Frontal cortex (tissue), 4 donors: ENCODE results near the gene FSD1L. TPM values are rescaled to one million over a fixed set of nuclear protein-coding genes. Genes with fewer than 3 reads are reported as not detected.
A peak's percentile ranks its signal among the peaks of the same experiment; 100 is the strongest.
"Not testable (repeated sequence)": the region's sequence is repeated elsewhere in the genome, so short reads cannot be mapped to it uniquely, and the experiment has no call there.

Experiments used
- DNase-seq, 2 donors: peaks; one replicate each; pipeline ENCODE4 v3.0.0; 2012; ENCODE audit warnings: low spot score in 2 of 2
- FAIRE-seq: peaks from 2 replicates; lab custom pipeline; 2012; peaks lifted over from hg19 to GRCh38; lab: Jason Lieb, UNC
- total RNA-seq: library from RNA; depleted of rRNA; stranded (reverse); fragments of >200 nt; gene quantifications from one replicate; pipeline ENCODE4 v1.2.3, GENCODE V29; 2014
- donor health status: control.
- donor health status: control.
- donor health status: control.

FSD1L gene
- total RNA-seq, 1 donor from 2014 or later: 138 TPM

DNA sequence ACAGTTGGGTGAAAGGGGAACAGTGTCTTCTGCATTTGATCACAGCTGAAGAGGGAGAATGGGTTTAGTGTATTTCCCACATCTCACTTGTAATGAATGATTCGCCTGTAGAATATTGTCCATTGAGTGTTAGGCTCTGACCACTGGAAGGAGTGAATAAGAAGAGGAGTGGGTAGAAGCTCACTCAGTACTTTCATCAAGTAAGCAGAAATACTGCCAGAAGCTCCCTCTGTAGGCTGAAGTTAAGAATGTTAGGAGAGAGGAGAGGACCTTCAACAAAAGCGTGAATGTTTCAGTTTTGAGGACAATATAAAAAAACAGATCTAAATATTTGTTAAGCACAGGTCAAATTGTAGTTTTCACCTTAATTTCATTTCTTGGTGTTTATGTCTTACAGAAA is 27.5 kb downstream of the FSD1L start:
- FAIRE-seq (no peak), DNase-seq (no peak)

DNA sequence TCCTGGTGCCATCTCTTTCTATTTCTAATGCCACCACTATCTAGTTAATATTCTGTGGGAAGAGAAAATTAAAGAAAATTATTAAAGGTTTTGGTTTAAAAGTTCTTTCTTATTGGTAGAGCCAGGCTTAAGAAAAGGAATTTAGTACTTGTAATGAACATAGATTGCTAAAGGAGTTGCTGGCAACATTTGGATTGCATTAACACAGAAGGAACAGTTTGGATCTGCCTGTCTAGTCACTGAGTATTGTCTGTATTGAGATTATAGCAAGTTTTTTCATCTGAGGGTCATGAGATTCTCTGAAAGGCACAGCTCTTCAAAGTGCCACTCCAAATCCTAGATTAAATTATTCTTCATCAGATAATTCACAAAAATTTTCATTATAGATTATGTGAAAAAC is 32.0 kb downstream of the FSD1L start:
- DNase-seq: no peak
- no peak for FAIRE-seq

DNA sequence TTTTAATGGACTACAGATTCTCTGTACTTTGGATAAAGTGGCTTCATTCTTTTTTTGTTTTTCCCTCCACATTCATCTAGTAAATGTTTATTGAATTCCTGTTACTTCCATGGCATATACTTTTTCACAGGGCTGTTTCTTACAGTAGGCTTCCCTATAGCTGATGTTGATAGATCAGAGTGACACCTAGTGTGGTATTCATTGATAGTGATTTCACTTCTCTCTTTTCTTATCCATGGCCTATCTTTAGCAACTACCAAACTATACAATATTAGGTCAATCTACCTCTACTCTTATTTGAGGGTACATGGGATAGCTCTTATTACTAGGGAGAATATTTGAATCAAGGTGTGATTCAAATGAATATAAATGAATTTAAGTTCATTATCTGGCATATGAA is 35.8 kb downstream of the FSD1L start:
- FAIRE-seq (no peak), DNase-seq (no peak)

DNA sequence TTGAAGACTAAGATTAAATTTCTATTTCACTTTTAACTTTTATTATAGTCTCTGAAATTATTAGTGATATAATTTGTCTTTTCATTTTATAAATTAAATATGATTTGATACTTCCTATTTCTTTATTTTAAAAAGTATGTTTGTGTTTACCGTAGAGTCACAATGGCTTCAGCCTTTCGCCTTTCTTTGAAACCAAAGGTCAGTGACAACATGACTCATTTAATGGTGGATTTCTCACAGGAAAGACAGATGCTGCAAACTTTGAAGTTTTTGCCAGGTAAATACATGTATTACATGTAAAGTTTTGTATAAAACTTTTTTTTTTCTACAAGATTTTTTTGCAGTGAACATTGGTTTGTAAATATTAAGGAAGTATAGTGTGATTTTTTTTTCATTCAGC is 36.4 kb downstream of the FSD1L start:
- DNase-seq: no peak
- FAIRE-seq: peak; percentile 89

DNA sequence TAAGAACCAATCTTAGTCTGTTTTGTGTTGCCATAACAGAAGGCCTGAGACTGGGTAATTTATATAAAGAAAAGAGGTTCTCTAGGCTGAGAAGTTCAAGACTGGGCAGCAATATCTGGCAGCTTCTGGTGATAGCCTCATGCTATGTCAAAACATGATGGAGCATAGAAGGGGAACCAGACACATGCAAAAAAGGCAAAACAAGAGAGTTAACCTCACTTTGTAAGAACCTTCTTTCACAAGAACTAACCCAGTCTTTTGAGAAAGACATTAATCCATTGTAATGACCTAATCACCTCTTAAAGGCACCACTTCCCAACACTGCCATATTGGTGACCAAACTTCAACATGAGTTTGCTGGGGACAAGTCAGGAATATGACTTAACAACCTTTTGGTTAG is 37.3 kb downstream of the FSD1L start:
- FAIRE-seq (no peak), DNase-seq (no peak)

DNA sequence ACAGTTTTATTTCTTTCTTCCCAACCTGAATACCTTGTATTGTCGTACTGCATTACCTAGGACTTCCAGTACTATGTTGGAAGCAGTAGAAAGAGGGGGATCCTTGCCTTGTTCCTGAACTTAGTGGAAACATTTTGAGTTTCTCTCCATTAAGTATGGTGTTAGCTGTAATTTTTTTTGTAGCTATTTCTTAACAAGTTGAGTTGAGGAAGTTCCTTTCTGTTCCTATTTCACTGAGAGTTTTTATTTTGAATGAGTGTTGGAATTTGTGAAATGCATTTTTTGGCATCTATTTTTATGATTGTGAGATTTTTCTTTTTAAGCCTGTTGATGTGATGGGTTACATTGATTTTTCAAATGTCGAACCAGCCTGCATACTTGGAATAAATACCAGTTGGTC is 49.0 kb downstream of the FSD1L start:
- FAIRE-seq (no peak), DNase-seq (no peak)

DNA sequence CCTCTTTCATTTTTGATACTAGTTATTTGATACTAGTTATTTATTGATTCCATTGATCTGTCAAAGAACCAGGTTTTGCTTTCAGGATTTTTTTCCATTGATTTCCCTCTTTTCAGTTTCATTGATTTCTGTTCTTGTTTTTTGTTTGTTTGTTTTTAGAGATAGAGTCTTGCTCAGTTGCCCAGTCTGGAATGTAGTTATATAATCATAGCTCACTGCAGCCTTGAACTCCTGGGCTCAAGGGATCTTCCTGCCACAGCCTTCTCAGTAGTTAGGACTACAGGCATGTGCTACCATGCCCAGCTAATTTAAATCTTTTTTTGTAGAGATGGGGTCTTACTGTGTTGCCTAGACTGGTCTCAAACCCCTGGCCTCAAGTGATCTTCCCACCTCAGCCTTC is 49.9 kb downstream of the FSD1L start:
- FAIRE-seq: no peak

DNA sequence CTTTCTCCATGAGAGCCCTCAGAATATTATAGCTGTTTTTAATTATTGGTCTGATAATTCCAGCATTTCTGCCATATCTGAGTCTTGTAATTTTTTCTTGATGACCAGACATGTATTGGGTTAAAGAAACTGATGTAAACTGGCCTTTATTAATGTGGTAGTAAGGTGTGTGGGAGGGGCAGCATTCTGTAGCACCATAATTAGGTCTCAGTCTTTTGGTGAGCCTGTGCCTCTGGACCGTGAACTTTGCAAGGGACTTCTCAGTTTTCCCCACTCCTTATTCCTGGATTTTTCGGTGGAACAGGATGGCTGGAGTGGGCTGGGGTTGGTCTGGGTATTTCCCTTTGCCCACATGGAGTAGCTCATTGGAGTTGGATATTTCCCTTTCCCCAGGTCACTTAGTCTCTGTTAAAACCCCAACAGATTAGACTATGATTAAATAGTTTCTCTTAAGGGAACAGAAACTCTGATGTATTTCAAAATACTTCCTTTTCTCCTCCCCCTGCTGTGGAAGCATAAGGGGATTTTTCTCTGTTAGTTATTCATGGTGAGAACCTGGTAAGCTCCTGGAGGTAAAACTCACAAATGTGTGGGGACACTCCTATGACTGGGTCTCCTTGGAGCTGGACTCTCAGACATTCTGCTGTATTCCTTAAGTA is 52.4 kb downstream of the FSD1L start:
- DNase-seq: no peak
- no peak for FAIRE-seq

More for the DNA sequence above, 49.9 kb downstream of the FSD1L start:
- no peak for DNase-seq

DNA sequence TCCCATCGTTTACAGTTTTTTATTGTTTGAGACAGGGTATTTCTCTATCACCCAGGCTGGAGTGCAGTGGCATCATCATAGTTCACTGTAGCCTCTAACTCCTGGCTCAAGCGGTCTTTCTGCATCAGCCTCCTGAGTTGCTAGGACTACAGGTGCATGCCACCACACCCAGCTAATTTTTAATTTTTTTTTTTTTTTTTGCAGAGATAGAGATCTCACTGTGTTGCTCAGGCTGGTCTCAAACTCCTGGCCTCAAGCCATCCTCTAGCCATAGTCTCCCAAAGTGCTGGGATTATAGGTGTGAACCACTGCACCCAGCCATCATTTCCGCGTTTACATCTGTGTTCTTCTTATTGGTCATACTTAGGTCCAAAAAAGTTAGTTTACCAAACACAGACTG is 53.6 kb downstream of the FSD1L start:
- DNase-seq (no peak), FAIRE-seq (no peak)

DNA sequence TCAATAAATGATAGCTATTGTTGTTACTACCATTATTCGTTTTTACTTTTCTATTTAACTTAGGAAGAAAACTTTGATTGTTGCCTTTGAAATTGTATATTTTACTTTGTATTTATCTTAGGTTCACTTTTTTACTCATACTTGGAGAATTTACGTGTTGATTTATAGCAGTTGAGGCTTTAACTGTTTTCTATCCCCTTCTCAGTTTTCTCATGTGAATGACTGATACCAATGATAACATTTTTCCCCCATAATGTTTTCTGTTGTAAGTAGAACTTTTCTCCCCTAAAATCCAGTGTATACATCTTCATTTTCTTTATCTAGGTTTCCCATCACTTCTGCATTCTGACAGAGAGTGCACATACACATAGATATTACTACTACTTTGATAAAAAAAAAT is 54.4 kb downstream of the FSD1L start:
- FAIRE-seq: no peak
- no peak for DNase-seq

DNA sequence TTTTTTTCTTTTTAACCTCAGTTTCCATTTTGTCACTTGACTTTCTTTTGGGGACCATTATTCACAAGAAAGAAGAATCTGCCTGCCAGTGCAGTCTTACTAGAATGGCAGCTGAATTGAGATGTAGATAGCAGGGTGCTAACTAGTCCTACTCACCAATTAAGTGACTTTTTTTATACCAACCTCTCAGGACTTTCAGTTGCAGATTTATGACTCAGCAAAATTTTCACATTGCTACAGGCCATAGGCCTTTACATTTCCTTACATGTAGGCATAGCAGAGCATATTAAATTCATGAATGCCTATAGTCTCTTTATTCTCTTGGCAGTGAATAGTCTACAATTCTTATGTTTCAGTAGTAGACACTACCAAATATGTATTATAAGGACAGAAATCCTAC is 56.0 kb downstream of the FSD1L start:
- DNase-seq (no peak), FAIRE-seq (no peak)

DNA sequence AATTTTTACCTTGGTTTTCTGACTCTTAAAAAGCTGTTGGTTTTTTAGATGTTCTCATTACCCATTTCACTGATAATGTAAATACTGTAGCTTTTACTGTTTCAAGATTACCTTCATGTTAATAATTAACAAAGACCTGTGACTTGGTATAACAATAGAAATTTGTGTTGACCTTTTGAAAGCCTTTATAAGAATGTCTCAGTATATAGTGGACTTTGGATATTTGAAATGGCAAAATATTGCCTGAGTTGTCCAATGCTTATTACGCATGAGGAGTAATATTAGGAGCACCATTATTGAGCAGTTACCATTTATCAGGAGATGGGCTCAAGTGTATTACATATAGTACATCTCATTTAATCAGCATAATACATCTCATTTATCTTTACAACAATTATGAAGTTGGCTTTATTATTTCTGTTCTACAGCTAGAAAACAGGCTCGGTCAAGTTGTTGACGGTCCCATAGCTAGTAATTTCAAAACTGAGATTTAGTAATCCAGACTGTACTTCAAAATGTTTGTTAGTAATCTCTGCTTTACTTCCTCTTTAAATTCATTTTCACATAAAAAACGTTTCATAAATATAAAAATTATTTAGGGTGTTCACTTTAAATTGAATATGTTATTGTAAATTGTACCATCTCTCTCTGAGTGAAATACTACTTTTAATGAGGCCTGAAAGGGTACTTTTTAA is 59.4 kb downstream of the FSD1L start:
- FAIRE-seq: no peak
- no peak for DNase-seq

DNA sequence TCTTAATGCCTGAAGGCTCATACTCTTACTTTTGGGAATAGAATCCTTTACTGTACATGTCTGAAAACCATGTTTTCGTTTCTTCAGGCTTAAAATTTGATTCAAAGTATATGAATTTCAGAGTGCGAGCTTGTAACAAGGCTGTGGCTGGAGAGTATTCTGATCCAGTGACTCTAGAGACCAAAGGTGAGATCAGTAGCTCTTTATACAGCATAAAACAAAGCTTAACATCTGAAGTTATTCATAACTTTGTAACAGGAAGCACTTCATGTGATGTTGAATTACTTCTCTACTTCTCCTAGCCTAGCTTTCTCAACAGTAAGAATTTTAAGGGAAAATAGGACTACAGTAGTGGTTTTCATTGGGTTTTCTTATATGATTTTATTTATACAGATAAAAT is 60.7 kb downstream of the FSD1L start:
- no peak for DNase-seq
- FAIRE-seq: no peak

DNA sequence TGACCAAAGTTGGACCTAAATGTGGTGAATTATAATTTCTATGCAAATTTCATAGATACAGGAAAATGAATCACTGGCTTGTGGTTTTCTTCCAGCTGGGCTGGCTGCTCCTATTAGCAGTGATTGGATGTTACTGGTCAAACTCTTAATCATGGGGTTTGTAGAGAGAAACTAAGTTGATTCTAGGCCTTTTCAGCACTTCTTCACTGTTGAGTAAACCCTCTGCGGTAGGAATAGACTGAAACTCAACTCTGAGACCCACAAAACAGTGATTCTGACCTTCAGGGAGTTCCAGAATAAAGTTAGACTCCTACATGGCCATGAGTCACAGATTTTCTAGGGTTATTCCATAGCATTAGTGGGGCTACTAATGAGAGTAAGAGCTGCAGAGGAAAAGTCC is 62.2 kb downstream of the FSD1L start:
- FAIRE-seq (no peak), DNase-seq (no peak)

DNA sequence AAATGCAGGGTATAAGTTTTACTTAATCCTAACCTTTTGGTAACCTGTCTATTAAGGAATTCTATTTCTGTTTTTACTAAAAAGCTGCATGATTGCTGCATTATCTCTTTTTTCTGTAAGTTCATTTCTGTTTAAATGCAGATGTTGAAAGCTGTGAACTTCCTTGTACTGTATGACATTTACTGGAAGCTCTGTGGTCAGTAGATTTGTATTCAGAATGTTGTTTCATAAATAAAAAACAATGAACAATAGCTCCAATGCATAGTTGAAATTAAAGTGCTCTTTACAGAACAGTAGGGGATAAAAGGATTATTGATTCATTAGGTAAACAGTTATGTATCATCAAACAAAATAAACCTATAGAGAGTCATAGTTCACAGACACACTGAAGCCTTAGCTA is 63.6 kb downstream of the FSD1L start:
- no peak for FAIRE-seq
- no peak for DNase-seq

DNA sequence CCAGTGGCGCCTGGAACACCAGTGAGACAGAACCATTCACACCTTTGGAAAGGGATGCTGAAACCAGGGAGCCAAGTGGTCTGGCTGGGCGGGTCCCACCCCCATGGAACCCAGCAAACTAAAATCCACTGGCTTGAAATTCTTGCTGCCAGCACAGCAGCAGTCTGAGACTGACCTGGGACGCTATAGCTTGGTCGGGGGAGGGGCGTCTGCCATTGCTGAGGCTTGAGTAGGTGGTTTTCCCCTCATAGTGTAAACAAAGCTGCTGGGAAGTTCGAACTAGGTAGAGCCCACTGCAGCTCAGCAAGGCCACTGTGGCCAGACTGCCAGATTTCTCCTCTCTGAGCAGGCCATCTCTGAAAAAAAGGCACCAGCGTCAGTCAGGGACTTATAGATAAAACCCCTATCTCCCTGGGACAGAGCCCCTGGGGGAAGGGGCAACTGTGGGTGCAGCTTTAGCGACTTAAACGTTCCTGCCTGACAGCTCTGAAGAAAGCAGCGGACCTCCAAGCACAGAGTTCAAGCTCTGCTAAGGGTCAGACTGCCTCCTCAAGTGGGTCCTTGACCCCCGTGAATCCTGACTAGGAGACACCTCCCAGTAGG is 68.1 kb downstream of the FSD1L start:
- no peak for DNase-seq
- no peak for FAIRE-seq

DNA sequence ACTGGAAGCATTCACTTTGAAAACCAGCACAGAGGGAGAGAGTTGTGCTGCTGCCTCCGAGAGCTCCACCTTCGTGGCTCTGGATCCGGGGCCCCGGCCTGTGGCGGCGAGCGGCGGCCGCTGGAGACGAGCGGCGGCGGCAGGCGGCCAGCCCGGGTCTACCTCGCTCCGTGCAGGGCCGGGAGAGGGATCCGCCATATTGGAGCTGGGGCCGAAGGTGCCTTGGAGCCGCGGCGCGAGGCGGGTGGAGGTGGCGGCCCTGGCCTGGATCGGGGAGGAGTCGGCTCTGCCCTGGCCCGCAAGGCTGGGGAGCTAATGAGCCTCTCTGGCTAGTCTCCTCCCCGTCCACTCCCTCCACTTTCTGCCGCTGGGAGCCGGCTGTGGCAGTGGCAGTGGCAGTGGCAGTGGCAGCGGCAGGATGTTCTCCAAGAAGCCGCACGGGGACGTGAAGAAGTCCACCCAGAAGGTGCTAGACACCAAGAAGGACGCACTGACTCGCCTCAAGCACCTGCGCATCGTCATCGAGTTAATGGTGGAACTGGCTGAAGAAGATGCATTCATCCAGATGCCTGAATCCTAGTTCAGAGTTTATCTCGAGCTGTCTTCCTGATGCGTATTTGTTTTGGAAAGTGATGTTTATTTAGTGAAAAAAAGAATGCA is 72.0 kb downstream of the FSD1L start:
- not testable (repeated sequence) for DNase-seq, FAIRE-seq

DNA sequence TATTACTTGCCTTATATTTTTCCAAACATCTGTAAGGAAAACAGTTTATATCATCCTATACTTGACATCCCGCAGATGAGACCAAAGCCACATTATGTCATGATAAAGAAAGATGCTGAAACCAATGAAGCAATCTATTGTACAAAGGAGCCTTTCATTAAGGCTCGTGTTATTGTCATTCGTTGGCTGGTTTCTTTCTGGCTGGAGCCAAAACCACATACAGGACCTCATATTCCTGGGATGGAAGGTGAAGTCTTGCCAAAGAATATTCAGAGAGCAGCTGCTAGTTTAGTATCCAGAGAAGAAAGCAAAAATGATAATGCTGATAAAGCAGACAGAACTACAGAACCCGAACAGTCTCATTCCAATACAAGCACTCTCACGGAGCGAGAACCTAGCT is 73.2 kb downstream of the FSD1L start:
- DNase-seq, FAIRE-seq: not testable (repeated sequence)

DNA sequence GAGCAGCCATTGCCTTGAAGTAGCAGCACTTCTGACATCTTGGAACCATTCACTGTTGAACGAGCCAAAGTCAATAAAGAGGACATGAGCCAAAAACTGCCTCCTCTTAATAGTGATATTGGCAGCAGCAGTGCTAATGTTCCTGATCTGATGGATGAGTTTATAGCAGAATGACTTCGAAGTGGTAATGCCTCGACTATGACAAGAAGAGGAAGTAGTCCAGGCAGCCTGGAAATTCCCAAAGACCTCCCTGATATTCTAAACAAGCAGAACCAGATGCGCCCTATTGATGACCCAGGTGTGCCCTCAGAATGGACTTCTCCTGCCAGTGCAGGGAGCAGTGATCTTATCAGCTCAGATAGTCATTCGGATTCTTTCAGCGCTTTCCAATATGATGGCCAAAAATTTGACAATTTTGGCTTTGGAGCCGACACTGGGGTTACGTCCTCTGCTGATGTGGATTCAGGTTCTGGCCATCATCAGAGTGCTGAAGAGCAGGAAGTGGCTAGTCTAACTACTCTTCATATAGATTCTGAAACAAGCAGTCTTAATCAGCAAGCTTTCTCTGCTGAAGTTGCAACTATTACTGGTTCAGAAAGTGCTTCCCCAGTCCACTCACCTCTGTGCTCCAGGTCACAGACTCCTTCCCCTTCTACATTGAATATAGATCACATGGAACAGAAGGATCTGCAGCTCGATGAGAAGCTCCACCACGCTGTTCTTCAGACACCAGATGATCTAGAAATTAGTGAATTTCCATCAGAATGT is 75.0 kb downstream of the FSD1L start:
- not testable (repeated sequence) for FAIRE-seq, DNase-seq

DNA sequence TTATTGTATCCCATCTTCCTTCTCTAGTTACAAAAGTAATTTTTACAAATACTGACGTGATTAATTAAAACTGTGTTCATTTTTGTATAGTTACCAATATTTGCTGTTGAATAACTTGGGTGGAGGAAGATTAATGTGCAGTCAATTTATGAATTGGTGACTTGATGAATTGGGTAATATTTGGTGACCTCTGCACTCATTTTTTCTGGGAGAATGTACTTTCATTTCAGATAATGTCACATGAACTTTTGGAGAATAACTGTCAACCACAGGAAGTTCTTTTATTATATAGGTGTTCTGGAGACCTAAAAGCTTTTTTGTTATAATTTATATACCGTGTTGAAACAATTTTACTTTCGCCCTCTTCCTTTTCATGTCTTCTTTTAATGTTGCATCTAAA is 83.7 kb downstream of the FSD1L start:
- FAIRE-seq: no peak
- no peak for DNase-seq
